WTC11 (cell line): ENCODE data around the gene WAC.

Experiments used
- TF ChIP-seq, protein P1 (sequence below): fragments of 200-600 bp; IDR thresholded peaks from 2 replicates; pipeline ENCODE4 v1.8.0; 2022; ENCODE audit warnings: antibody characterized with exemption
- TF ChIP-seq, protein P2 (sequence below): fragments of 250-450 bp; sonication (Bioruptor Pico); IDR thresholded peaks from 2 replicates; pipeline ENCODE4 v1.8.0; 2021; ENCODE audit warnings: mild to moderate bottlenecking

DNA sequence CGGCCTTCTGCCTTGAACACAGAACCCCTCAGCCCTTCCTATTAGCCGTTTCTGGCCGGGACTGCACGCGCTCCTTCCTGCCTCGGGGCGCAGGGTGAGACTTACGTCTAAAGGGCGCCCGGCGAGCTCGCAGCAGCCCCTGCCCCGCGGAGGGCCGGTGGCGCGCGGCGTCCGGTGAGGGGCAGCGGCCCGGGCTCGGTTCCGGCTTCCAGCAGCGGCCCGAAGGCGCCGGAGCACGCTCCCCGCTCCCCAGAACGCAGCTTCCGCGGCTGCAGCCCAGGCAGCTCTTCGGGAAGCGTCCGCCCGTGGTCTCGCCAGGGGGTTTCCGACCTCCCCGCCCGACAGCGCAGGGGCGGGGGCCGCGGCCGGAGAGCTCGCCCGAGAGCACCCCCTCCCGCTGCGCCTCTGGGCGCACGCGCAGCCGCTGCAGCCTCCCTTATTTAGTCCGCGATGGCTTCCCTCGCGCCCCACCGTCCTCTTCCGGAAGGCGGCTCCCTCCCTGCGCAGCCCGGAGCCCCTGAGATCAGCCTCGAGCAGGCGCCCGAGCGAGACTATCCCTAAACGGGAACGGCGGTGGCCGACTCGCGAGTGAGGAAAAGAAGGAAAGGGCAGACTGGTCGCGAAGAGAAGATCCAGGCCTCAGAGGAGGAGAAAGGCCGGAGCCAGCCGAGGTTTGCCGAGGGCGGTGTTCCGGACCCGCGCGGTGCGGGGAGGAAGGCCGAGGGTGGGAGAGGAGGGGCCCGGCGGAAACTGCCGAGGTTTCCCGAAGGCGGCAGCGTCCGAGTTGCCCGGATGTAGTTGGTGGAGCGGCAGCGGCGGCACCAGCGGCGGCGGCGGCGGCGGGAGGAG is at the start of gene WAC:
- TF ChIP-seq, protein P1, sequence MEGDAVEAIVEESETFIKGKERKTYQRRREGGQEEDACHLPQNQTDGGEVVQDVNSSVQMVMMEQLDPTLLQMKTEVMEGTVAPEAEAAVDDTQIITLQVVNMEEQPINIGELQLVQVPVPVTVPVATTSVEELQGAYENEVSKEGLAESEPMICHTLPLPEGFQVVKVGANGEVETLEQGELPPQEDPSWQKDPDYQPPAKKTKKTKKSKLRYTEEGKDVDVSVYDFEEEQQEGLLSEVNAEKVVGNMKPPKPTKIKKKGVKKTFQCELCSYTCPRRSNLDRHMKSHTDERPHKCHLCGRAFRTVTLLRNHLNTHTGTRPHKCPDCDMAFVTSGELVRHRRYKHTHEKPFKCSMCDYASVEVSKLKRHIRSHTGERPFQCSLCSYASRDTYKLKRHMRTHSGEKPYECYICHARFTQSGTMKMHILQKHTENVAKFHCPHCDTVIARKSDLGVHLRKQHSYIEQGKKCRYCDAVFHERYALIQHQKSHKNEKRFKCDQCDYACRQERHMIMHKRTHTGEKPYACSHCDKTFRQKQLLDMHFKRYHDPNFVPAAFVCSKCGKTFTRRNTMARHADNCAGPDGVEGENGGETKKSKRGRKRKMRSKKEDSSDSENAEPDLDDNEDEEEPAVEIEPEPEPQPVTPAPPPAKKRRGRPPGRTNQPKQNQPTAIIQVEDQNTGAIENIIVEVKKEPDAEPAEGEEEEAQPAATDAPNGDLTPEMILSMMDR, result no peak
- TF ChIP-seq, protein P2, sequence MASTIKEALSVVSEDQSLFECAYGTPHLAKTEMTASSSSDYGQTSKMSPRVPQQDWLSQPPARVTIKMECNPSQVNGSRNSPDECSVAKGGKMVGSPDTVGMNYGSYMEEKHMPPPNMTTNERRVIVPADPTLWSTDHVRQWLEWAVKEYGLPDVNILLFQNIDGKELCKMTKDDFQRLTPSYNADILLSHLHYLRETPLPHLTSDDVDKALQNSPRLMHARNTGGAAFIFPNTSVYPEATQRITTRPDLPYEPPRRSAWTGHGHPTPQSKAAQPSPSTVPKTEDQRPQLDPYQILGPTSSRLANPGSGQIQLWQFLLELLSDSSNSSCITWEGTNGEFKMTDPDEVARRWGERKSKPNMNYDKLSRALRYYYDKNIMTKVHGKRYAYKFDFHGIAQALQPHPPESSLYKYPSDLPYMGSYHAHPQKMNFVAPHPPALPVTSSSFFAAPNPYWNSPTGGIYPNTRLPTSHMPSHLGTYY (CRISPR knock-in tag), result no peak
